ENCODE data around the gene C11orf91.

- TF ChIP-seq CTCF (IDR thresholded peaks at IDR 0.05; ENCODE audit: low read depth, low read length, missing input control) (no peak), ZBTB33 (IDR thresholded peaks at IDR 0.05) (no peak), MAX (IDR thresholded peaks at IDR 0.05) (no peak), REST (IDR thresholded peaks at IDR 0.05) (no peak), JUND (IDR thresholded peaks at IDR 0.05) (no peak), FOXA2 (IDR thresholded peaks at IDR 0.05) (no peak), GABPA (IDR thresholded peaks at IDR 0.05 in 1 of 2, conservative IDR thresholded peaks at IDR 0.05 in 1 of 2) (no peak), SP1 (IDR thresholded peaks at IDR 0.05) (no peak), ATF3 (IDR thresholded peaks at IDR 0.05) (no peak), RAD21 (IDR thresholded peaks at IDR 0.05) (no peak), TAF1 (conservative IDR thresholded peaks at IDR 0.05) (no peak)
Observed at GRCh38 chr11:33670250-33671011, 30.2 kb downstream of the C11orf91 start.

Measured in liver (tissue), 3 donors.